RWPE1 (cell line): Measurements from ENCODE around the gene RNF103.
A peak's percentile ranks its signal among the peaks of the same experiment; 100 is the strongest.
"Not testable (repeated sequence)": the region's sequence is repeated elsewhere in the genome, so short reads cannot be mapped to it uniquely, and the experiment has no call there.

Experiments
- CTCF ChIA-PET: fragments of 350-600 bp; sonication (Branson Sonifier 250); formaldehyde crosslinking; extraction: SDS; loops from one replicate; lab custom pipeline; 2021; lab: Yijun Ruan, JAX
- POLR2A ChIA-PET: fragments of 400-600 bp; formaldehyde crosslinking; extraction: SDS; loops from one replicate; lab custom pipeline; 2020; ENCODE audit warnings: antibody characterized with exemption; ENCODE audit not compliant: low non-redundant PET; lab: Yijun Ruan, JAX
- DNase-seq: peaks from one replicate; pipeline ENCODE4 v3.0.0; 2012; ENCODE audit warnings: low spot score
- H3K27ac ChIP-seq: fragments of 450-650 bp; 2 replicates; pipeline ENCODE4 v1.5.1; 2017
- CTCF ChIP-seq: fragments of 450-650 bp; conservative IDR thresholded peaks from 2 replicates; pipeline ENCODE4 v1.5.1; 2017; ENCODE audit warnings: low read depth, mild to moderate bottlenecking

Gene RNF103

GRCh38 chr2:86608832-86609410, 14.7 kb downstream of the RNF103 start:
- TF ChIP-seq CTCF: no peak
- ChIA-PET POLR2A (no interaction called here), CTCF (interaction anchor here (0.7 kb wide), 1 partner anchor 137 kb away, joined by 3 read pairs; no protein-coding TSS in a partner anchor)
- H3K27ac ChIP-seq: no peak overlapping the region
- no peak for DNase-seq

GRCh38 chr2:86603905-86604304, 19.8 kb downstream of the RNF103 start:
- no peak for DNase-seq
- ChIA-PET CTCF (no interaction called here), POLR2A (no interaction called here)
- no peak for TF ChIP-seq CTCF
- no peak overlapping the region for H3K27ac ChIP-seq

GRCh38 chr2:86598966-86599365, 24.7 kb downstream of the RNF103 start:
- no peak for TF ChIP-seq CTCF
- POLR2A ChIA-PET: no interaction called here
- no peak overlapping the region for H3K27ac ChIP-seq
- CTCF ChIA-PET: interaction anchor here (0.6 to 0.7 kb wide), 2 partner anchors 21 to 45 kb away, joined by 3 to 4 read pairs; no protein-coding TSS in a partner anchor
- DNase-seq: peak; percentile 45

DNA sequence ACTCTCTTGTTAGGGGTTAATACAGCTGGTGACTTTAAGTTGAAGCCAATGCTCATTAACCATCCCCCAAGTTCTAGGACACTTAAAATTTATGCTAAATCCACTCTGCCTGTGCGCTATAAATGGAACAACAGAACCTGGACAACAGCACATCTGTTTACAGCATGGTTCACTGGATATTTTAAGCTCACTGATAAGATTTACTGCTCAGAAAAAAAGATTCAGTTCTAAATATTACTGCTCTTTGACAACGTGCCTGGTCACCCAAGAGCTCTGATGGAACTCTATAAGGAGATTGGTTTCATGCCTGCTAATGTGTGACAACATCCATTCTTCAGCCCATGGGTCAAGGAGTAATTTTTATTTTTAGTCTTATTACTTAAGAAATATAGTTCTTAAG, 27.5 kb downstream of the RNF103 start:
- TF ChIP-seq CTCF: no peak
- ChIA-PET POLR2A (no interaction called here), CTCF (no interaction called here)
- DNase-seq: no peak
- H3K27ac ChIP-seq: no peak overlapping the region

DNA sequence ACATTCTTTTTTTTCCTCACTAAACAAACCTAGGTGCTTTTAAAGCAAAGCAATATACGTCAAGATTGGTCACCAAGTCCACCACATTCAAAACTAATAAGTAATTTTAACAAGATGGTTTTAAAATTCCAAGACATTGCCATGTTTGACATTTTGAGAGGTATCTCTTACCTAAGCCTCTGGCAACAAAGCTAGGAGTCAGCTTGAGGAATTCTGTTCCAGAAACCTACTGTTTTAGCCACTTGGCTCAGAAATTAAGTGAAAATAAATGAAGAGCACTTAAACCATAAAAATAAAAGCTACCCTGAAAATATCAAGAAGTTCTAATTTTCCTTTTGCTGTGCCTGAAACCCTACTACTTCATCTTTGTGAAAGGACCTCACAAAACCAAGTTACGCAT, 30.4 kb downstream of the RNF103 start:
- ChIA-PET CTCF (no interaction called here), POLR2A (no interaction called here)
- H3K27ac ChIP-seq: no peak overlapping the region
- DNase-seq: no peak
- no peak for TF ChIP-seq CTCF

DNA sequence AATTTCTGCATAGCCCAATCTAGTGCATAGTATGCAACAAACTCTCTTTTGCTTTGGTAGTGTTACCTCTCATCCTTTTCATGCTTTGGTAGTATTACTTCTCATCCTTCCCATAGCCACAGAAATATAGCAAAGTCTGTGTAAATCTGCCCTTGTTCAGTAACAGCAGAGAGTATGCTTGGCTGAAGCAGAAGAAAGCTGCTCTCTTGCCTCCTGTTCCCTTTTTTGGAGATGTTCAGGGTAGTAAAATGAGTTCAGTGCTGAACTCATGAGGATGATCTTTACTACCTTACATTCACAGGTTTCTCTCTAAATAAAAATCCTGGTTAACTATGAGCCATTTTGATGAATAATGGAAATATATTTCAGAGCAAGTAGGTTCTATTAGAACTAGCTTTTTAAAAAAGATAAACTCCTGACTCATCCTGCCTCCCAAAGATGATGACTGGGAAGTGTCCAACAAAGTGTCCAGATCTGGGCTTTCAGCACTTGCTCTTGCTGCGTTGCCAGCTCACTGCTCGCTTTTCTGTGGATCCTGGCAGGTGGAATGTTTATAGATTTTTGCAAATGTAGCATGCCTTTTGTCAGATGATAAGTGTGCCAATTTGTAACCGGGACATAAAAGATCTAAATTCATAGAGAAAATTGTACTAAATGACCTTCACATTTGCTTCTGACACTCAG, 31.0 kb downstream of the RNF103 start:
- CTCF ChIA-PET: no interaction called here

DNA sequence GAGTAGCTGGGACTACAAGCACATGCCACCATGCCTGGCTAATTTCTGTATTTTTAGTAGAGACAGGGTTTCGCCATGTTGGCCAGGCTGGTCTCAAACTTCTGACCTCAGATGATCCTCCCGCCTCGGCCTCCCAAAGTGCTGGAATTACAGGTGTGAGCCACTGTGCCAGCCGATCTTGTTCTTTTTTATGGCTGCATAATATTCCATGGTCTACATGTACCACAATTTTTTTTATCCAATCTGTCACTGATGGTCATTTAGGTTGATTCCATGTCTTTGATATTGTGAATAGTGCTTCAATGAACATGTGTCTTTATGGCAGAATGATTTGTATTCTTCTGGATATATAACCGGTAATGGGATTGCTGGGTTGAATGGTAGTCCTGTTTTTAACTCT, 34.0 kb downstream of the RNF103 start:
- POLR2A ChIA-PET, H3K27ac ChIP-seq, CTCF ChIA-PET, DNase-seq: not testable (repeated sequence)

More for the DNA sequence above, 31.0 kb downstream of the RNF103 start:
- DNase-seq: no peak
- POLR2A ChIA-PET: no interaction called here
- no peak overlapping the region for H3K27ac ChIP-seq
- TF ChIP-seq CTCF: no peak
